ENCODE results near the gene DDX59.

DDX59 gene

DNA sequence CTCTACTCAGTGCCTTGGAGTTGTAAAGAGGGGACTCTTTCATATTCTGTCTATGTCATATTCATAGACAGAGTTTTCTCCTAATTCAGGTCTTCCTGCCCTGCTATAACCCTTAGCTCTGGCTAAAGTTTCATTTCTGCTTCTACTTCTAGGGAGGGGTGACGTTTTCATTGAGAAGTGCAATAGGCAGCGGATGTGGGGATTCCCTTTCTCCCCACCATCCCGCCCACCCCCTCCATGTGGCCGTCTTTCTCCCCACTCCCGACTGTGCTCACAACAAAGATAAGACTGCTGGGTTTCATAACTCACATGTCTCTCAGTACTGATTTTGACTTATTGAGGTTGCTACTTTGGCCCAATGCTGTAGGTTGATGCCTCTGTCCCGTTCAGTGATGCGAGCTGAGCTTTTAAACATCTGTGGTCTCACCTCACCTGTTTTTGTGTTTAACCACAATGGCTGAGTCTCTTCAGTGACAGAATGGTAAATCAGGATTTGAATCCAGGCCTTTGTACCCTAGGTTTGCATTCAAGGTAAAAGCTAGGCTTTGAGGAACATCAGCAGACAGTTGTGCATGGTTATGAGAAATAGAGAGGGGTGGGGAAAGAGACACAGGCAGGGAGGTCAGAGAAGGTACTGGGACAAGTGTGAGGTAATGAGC is 41.4 kb downstream of the DDX59 start:
- DNase-seq: no peak

DNA sequence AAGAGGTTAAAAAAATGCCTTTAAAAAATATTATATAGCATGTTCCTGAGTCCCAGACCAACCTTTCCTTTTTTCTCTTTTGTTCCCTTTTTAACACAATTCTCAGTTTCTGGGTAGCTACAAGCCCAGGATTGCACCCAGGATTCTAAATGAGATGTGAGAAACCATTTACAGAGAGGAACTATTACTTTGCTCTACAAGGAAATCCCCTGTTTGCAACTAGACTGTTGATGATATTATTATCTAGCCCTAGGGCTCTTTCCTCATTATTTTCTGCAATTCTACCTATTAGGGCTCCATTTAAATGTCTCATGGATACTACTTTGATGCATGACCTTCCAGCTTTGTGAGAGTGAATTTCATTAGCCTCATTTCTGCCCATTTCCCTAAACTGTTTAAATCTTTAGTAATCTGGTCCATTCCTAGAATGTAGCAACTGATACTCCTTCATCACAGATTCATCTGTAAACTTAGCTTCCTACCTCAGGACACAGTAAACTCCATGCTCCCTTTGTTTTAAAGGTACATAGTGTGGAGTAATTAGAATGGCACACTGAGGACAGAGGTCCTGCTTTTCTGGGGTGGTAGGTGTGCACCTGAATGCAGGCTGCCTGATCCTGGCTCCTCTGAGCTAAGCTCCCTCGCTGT is 42.0 kb downstream of the DDX59 start:
- no peak for DNase-seq

DNA sequence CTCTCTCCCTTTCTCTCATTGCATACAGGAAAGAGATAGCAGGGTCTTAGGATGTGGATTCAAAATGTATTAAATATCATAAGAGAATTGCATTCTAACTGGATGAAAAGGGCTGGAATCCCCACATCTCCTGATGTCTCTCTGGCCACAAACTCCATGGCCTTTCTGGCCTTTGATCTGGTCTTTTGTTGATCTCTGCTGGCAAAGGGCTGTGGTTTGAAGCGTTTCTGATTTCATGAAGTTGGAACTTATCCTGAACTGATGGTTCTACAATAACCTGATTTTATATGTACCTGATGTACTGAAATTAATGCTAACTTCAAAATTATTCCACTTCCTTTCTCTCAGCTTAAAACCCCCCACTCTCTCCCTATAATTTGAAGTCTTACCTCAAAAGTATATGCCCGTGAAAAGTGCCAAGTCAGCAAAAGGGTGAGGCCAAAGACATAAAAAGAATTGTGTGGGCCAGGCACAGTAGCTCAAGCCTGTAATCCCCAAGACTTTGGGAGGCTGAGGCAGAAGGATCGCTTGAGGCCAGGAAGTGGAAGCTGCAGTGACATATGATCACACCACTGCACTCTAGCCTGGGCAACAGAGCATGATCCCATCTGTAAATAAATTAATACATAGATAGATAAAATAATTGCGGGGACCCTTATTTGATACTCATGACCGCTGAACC is 42.7 kb downstream of the DDX59 start:
- DNase-seq: no peak

DNA sequence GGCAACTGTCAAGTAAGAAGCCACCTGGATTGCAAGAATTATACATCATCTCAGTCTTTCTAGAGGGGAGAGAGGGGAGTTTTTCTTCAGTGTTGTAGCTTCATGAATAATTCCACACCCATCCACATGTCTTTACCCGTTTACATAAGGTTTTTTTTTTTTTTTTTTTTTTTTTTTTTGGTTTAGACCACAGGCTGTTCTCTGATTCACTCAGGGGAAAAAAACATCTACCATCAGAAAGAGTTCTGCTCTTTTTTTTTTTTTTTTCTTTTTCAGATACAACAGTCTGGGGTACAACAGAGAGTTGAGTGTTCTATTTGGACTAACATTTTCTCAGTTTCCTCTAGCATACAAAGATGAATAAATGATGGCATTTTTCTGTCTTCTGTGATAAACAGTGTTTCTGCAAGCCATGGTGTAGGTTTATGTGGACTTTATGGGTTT is 44.3 kb downstream of the DDX59 start:
- DNase-seq: no peak

DNA sequence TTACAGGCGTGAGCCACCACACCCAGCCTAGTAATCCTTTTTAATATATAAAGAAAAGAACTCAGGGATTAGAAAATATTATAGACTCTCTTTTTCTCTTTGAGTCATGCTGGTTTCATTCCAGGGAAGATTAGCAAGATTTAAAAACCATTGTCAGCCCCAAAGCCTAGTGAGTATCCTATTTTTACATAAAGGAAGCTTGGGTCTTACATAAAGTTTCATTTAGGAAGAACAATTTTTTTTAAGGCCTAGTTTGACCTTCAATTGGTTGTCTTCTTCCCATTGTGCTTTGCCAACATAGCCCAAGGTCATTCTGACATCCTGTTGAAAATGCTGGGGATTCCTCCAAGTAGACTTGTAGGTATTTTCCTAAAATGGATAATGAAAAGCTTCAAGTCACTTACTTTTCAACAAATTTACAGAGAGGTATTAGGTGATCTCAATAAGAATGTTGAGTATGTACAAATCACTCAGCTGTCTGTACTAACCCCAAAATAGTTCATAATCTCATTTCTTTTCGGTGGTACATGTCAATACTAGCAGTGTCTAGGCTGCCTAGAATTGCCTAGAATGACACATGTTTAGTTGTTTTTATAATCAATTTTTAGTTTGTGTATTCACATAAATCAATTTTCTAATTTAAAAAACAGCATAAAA is 44.9 kb downstream of the DDX59 start:
- DNase-seq: no peak

DNA sequence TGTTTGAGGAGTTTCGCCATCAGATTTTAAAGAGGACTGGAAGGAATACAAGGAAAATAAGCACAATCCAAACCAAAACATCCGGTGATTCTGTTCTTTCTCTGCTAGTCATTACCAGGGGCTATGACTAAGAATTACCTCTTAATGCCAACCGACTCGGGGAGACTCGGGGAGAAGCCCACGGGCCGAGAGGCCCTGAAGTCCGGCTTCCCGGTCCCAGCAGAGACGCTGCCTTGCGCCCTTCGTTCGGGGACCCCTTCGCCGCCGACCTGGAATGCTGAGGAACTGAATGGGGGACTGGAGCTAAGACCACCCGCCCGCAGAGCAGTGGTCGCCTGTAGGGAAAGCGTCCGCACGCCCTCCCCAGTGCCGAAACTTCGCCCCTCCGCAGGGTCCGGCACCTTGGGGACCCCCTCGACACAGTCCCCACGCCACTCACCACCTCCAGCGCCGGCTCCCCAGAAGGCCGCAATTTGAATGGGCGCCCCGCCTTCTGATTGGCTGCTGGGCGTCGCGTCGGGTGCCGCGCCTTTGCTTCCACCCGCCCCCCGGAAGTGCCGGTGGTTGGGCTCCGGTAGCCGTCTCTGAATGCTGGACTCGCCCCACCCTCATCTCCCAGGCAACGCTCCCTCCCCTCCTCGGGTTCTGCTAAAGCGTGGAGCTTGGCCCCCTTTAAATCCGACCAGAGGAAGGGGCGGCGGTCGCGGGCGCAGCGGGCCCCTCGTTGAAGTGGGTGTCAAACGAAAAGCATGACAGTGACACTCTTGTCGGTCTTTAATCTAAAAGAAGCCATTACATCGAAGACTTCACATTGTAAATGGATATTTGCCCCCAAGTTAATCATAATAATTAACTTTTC is 49.2 kb downstream of the DDX59 start, which contains the start of gene KIF14:
Gene KIF14 (minus strand): TSS at position 479 of the 859 bp plus-strand sequence. CDS start 2,028 bp downstream, outside the sequence.
- DNase-seq: peak; percentile 86

DNA sequence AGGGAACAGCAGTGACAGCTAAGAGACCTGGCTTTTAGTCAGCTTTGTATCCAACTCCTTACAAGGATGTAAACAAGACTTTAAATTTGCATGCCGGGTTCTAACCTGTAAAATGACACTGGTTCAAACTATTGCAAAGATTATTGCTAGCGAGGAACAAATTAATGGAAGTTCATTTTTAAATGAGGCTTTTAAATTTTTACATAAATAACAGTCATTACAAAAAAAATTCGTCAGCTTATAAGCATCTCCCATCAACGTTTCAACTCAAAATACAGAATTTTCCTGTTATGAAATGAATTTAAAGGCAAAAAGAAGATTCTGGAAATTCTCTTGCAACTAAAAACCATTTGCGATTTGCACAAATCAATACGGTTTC is 49.8 kb downstream of the DDX59 start:
- DNase-seq: no peak

DNA sequence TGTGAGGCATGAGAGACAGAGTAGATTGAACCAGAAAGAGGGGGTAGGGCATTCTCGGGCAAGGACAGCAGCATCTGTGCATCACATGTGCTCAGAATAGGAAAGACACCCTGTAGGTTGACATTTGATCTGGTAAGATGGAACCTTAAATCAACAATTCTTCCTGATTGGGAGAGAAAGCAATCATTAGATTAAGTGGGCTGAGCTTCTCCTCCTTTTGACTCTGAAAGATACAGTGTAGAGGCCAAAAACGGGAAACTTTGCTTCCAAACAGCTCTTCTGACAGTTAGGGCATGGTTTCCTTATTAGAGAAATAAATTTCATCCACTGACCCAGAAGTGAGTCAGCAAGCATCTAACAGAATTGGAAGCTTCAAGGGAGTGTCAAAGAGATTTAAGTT is 58.9 kb downstream of the DDX59 start:
- no peak for DNase-seq

DNA sequence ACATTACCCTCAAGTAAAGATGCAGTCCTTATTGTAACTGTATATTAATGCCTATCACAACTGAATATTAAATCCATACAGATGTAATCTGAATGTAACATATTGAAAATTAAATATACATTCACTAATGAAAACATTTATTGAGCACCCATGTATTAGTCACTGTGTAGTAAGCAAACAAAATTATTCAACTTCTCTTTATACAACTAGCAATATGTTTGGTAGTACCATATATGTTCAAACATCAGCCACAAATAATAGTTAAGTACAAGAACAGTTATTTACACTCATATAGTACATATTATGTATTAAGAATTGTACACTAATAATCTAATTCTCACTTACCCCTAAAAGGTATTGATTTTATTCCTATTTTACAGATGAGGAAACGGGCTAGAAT is 67.1 kb downstream of the DDX59 start:
- no peak for DNase-seq

Measured in KG1 (cell line).